HG03558 (cell line): Measurements from ENCODE around the gene KCNA3.

ENCODE experiments used
- ATAC-seq: cut with Tn5 transposase; IDR thresholded peaks from one replicate; pipeline ENCODE4 v1.9.1; 2021; ENCODE audit warnings: moderate number of reproducible peaks; ENCODE audit not compliant: unreplicated experiment; ENCODE audit errors: extremely low read depth

KCNA3 gene

DNA sequence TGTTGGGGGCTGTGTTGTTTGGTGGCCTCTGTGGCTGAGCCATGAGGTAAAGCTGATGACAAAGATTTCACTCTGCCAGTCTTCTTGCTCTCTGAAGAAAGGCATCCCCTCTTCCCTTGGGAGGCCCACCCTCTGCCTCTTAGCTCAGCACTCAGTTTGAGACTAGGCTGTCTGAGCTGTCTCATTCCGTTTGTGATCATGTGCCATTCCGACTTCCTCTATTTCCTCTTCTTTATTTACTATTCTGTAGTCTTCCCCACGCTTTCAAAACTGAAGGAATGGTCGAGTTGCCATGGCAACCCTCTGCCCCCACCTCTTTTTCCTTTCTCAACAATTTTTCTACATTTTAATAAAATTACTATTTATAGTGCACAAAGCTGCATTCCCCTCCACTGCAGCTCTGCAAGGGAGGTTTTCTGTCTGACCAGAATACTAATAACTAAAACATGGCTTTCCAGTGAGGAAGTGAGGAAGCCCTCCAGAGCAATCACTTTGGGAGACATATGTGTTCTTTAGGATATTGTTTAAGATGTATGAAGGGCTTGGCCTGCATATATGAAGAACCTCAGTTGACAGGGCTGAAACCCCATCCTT lies 30.8 kb downstream of the KCNA3 start:
- ATAC-seq = no peak

DNA sequence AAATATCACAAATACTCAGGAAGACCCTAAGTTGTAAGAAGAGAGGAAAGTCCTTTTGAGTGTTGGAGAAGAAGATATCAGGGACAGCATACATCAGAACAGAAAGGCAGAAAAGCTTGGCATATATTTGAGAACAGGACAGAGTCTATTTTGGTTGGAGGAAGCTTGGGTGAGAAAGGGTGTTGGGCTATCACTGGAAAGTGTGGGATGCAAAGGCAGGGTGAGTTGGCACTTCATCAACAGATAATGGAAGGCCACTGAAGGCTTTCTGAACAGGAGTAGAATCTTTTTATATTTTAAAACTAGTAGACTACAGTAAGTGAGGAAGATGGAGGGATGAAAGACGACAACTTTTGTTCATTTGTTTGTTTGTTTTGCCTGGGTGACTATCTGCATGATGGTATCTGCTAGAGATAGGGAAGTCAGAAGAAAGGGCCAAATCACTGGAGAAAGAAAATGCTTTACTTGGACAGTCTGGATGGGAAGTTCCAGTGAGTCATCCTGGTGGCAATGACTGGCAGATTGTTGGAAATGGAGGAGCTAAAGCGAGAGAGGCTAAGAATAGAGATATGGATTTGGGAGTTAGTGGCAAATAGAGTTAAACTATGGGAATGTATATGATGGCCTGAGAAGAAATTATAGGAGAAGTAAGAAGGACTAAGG lies 34.9 kb downstream of the KCNA3 start:
- no peak for ATAC-seq

DNA sequence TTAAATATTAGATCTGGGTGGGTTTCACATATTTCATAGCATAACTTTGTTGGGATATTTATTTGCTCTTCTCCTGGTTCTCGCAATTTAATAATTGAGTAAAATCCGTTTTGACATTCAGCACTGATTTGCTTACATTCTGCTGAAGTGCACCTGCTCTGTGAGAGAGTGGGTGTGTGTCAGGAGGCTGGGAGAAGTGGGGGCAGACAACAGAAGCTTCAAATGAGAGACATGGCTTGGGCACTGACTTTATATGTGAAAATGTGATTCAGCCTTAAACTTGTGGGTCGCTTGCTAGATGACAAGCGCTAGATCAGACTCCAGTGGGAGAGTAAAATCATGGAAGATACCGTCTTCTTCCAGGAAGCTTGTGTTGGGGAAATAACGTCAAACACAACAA lies 36.2 kb downstream of the KCNA3 start:
- ATAC-seq = no peak

DNA sequence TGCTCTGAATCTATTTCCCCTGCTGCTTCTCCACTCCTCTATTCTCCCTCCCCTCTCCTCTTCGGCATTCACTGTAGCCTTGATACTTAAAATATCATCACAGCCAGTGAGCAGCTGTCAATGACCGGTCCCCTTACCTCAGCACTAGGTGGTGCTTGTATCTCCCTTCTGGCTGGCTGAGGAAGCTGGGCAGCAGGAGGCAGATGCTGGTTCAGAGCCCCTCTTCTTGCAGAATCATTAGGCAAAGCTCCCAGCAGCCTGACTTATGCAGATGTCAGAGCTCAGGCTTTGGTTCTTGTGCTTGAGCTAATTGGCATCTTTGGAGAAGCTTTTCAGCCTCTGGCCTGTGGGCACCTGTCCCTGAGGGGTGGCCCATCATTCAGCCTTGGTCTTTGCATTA lies 36.7 kb downstream of the KCNA3 start:
- ATAC-seq = no peak

DNA sequence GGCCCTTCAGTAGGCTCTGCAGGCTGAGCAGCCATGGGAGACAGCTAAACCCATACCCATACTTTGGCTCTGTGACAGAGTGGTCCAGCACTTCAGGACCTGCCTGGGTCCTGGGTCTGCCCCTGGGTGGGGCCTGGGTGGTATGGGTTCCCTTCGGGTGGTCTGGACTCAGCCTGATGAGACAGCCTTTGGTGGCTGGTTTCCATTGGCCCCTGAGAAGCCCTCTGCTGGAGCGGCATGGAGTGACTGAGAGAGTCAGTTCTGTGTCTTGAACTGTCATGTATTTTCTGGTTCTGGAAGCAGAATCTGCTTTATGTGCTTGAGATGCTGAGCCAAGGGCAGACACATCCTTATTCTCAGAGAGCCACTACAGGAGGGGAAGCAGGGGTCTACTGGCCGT lies 37.3 kb downstream of the KCNA3 start:
- ATAC-seq = no peak

DNA sequence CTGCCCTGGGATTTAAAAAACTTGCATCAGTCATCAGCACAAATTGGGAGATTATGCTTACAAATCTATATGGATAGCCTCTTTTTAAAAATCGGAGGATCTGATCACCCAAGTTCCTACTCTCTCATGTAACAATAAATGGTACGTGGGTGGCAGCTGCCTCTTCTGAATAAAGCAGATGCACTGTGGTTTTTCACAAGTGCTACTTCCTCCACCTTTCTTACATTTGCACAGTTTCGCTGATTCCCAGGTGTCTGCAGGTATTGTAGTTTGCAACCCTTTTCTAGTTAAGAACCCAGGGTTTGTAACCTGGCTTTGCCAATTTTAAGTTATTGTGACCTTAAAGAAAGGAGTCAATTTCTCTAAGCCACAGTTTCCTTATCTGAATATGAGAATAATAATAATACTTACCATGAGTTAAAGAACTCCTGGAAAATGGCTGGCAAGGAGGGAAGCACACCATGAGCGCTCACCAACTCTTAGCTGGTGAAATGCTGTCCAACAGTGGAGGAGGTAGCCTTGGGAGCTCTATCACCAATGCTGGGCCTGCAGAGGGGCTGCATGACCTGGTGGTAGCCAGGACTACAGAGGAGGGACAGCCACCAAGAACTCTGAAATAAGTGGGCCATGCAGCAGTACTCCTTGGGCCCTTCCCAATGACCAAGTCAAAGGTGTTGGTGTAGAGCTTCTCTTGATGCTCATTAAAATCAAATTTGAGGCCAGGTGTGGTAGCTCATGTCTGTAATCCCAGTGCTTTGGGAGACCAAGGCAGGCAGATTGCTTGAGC lies 38.4 kb downstream of the KCNA3 start:
- ATAC-seq = no peak

DNA sequence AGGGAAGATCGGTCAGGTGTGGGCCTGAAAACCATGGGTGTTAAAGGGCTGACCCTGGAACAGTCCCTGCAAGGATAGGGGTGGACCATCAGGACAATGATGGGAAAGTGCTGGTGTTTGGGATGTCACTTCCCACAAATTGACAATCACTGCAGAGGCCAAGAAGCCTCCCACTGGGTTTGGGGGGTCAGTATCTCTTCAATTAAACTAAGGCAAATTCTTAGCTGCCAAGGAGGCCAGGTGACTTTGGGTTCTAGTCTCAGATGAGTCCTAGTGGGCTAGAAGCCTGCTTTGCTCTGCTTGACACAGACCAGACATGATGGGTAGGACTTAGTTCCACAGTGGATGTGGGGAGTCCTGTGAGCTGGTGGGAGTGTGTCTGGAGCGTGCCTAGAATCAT lies 39.3 kb downstream of the KCNA3 start:
- no peak for ATAC-seq

DNA sequence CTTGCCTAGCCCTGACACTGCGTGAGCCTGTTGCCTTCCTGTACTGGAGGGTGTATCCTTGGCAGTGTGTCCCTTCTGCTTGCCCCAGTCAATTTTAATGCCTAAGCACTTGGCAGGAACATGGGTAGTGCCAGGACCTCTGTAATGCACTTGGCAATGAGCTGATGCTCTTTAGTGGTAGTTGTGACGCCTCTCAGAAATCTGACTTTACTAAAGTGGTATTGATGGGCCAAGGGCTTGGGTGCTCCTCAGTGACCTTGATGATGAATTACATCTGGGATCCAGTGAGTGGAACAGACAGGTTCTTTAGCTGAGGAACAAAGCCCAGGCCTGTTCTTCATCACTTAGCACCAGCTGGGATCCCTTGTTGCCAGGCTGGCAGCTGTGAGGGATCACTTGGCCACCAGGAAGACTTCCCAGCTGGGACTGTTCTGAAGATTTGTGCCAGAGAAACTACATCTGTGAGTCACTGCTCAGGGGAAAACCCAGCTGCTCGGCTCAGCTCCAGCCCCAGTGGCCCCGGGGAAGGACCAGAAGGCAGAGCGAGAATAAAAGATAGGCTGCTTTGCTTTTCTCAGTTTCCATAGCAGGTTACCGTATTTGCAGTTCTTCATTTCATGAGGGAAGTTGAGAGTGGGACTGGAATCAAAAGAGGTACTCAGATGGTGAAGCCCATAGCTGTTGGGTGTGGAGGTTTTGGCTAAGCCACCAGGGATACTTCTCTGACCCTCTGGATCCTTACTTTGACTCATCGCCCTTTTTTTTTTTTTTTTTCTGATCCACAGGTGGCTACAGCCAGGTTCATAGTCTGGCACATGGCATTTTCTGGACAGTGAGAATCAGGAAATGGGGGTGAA lies 40.1 kb downstream of the KCNA3 start:
- peak; percentile 60 for ATAC-seq

DNA sequence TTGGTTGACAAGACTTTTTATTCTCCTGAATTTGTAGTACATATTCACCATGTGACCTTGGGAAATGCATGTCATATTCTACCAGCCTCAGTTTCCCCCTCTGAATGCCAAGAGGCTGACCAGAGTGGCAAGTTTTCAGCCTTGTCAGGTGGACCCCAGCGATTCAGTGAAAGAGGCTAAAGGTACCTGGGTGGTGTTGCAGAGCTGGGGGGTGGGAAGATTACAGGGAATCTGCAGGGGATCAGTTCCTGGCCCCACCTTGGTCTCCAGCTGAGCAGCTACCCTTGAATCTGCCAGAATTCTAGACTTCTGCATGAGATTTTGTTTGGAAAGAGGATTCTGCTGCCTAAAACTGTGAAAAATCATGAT lies 40.7 kb downstream of the KCNA3 start:
- no peak for ATAC-seq

DNA sequence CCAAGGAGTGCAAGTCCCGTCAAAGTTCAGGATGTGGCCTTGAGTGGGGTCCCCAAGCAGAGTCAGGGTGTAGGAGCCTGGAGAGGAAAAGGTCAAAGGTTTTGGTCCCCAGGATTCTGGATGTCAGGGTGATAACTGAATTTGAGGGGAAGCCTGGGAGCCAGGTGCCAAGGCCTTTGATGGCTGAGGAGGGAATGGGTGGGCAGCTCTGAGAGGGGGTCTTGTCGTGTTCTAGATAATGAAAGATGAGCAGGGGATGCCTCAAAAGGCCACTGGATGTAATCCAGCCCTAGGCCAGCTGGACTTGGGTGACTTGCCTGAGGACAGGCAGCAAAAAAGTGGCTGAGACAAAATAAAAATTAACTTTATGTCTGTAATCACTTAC lies 41.1 kb downstream of the KCNA3 start:
- no peak for ATAC-seq

DNA sequence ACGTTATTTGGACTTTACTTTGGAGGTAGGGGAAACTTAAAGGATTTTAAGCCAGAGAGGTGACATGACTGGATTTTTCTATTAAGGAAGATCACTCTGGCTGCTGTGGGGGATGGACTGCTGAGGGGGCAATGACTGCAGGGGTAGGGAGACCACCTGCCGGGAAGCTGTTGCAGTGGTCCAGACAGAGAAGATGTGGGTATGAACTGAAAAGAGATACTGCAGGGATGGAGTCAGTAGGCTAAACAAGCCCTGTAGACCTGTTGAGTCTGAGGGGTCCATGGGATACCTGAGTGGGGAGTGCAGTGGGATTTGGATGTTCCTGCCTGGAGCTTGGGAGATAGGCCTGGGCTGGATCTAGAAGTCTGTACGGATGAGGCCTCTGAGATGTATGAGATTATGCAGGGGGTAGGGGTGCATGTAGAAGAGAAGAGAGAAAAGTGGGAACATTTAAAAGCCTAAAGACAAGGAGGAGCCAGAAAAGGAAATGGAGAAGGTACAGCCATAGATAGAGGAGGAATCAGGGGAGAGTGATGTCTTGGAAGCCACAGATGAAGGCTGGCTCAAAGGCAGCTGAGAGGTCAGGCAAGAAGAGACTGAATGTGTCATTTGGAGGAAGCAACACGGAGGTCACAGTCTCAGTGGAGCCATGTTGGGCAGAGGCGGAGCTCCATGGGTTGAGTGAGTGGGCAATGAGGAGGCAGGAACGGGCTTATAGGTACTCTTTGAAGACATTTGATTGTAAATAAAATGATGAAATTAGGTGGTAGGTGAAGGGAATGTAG lies 42.7 kb downstream of the KCNA3 start:
- no peak for ATAC-seq

DNA sequence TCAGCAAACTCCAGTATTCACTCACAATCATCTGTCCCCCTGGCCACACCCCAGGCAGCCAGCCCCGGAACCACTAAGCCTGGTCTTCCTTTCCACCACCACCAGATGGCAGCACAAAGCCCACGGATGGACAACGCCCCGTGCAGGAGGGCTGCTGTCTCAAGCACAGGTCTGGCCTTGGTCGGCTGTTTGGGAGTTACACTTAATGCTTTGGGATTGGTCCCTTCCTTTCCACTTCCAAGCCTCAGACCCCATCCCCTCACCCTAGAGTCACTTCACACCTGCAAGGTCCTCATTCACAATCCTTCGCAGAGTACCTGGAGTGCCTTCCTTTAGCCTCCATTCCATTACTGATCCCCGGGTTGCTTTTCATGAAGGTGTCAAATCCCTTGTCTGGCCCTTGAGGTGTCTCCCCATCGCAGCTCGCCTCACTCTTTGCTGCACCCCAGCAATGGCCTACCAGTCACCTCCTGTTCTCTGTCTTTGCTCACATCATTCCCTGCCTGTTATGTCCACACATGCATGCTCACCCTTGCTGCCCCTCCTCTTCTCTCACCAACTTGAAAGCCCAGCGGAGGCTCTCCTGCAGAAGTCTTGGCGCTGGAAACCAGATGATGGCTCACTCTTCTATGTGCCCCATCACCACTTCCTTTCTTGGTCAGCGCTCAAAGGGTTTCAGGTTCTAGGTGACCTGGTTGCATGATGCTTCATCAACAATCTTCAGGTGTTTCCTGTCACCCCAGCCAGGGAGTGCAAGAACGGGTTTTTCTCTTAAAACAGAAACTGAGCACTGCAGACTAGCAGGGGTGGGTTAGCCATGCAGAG lies 43.7 kb downstream of the KCNA3 start:
- ATAC-seq = peak; percentile 28

DNA sequence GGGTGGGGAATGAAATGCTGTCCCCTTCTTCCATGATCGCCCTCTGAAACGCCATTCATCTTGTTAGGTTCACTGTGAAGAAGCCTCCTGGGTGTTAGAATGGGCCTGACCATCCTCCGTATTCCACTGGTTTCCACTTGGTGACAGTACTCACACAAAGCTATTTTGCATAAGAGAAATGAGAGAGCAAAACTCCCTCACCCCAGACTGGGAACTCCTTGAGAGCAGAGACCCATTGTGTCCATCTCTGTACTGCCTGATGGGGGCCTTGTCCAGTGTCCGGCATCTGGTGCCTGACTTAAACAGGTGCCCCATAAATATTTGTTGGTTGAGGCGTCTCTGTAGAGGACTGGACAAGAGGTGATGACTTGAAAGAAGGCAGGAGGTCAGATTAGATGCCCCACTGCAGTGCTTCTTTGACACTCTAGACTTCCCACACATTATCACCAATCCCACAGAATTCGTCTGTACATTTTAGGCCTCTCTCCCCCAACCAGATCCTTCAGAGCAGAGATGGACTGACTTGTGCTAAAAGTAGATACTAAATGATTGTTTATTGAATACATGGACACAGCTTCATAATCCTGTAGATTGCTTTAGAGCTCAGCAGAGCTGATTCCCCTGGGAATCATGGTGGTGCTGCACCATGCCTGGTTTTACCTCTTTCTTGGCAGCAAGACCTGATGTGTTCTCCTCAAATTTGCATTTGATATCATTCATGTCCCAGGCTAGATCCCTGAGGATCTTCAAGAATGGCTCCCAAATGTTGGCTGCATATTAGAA lies 46.2 kb downstream of the KCNA3 start:
- ATAC-seq = no peak

DNA sequence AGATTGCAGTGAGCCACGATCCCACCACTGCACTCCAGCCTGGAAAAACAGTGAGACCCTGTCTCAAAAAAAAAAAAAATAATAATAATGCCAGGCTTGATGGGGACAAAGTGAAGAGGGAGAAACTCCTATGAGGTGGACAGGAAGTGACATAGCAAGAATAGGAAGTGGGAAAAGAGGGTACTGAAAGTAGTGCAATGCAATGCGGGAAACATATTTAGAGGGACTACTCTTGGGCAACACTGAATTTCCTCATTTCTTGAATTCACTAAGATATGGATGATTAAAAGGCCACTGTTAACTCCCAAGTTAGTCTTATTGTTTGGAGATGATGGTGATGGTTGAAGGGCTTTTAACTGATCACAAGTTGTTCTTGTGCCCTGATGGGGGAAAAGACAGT lies 47.0 kb downstream of the KCNA3 start:
- ATAC-seq = no peak

DNA sequence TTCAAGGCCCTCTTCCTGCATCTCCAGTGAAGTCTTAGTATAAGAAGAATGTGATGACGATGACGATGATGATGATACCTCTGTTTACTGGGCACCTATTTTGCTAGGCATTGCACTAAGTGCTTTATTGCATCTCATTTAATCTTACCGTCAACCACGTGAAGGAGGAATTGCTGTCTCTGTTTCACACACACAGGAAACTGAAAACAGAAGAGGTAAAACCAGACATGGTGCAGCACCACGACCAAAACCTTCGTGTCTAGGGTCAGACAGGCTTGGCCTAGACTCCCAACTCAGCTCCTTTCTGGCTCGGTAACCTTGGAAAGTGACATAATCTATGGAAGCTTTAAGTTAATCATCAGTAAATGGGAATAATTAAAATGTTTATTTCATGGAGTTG lies 47.9 kb downstream of the KCNA3 start:
- no peak for ATAC-seq
